Left cardiac atrium (tissue), 4 donors: Measurements from ENCODE around the gene COL13A1. TPM values are rescaled to one million over a fixed set of nuclear protein-coding genes. Genes with fewer than 3 reads are reported as not detected.

Experiments
- ATAC-seq, 2 donors: fragments of 200-7000 bp; cut with Tn5 transposase; one replicate each; pipeline ENCODE4 v1.9.1; 2020; ENCODE audit warnings: mild to moderate bottlenecking in 2 of 2, moderate library complexity in 2 of 2
- DNase-seq: peaks from one replicate; pipeline ENCODE4 v3.0.0-alpha.2; 2020
- intact Hi-C, 2 donors: fragments of 100-400 bp; cut with DNase I; formaldehyde crosslinking; loops; one replicate each; pipeline versions ENCODE4 v1.14.1 to v1.15.1; 2022 to 2023
- total RNA-seq, 2 donors: library from RNA; stranded (reverse); fragmentation: NEBNext Ultra II Directional; extraction: Animal tissue kit (Norgen Biotek cat#: 25700); gene quantifications; one replicate each; pipeline ENCODE4 v1.2.1, GENCODE V29; 2021
- donor health status: DM: no; HTN: yes; CAD: no.
- donor health status: DM: no; HTN: yes; CAD: no; lungs with severe emphysema.
- donor health status: DM: yes; HTN: yes; CAD: no.
- donor health status: Dilated cardiomyopathy.

The COL13A1 gene
- total RNA-seq, 2 donors from 2014 or later = 3.8 to 6.7 TPM

GRCh38 chr10:69838418-69838817 is 36.7 kb downstream of the COL13A1 start:
- intact Hi-C loops = no loop called here
- ATAC-seq (no peak), DNase-seq (no peak)

GRCh38 chr10:69838853-69839252 is 37.1 kb downstream of the COL13A1 start:
- intact Hi-C loops = no loop called here
- ATAC-seq (no peak), DNase-seq (no peak)

GRCh38 chr10:69839696-69840345 is 38.1 kb downstream of the COL13A1 start:
- intact Hi-C loops = no loop called here
- peak; percentile 24 to 55 for ATAC-seq
- DNase-seq = no peak

- ATAC-seq (peak; percentile 4 to 70), DNase-seq (no peak)
- intact Hi-C loops = no loop called here
These were observed 39.1 kb downstream of the COL13A1 start for GRCh38 chr10:69840773-69841172.

GRCh38 chr10:69842020-69842419 is 40.3 kb downstream of the COL13A1 start:
- no peak for ATAC-seq
- no peak for DNase-seq
- intact Hi-C loops = no loop called here

- DNase-seq = no peak
- intact Hi-C loops = no loop called here
These were observed 41.2 kb downstream of the COL13A1 start for GRCh38 chr10:69842882-69843281.

GRCh38 chr10:69843923-69844322 is 42.2 kb downstream of the COL13A1 start:
- intact Hi-C loops = no loop called here
- DNase-seq (no peak), ATAC-seq (peak; percentile 14 to 24)

More at GRCh38 chr10:69842882-69843281, 41.2 kb downstream of the COL13A1 start:
- ATAC-seq = no peak

- intact Hi-C loops = no loop called here
- ATAC-seq = no peak
- no peak for DNase-seq
These were observed 43.0 kb downstream of the COL13A1 start for GRCh38 chr10:69844698-69845097.

GRCh38 chr10:69845574-69846292 is 44.0 kb downstream of the COL13A1 start:
- peak; percentile 80 for DNase-seq
- peak; percentile 81 for ATAC-seq

GRCh38 chr10:69846293-69846921 is 44.7 kb downstream of the COL13A1 start:
- intact Hi-C loops = no loop called here
- ATAC-seq (peak; percentile 20 to 35), DNase-seq (no peak)

More at GRCh38 chr10:69845574-69846292, 44.0 kb downstream of the COL13A1 start:
- intact Hi-C loops = no loop called here

- no peak for DNase-seq
- no peak for ATAC-seq
- intact Hi-C loops = no loop called here
These were observed 45.8 kb downstream of the COL13A1 start for GRCh38 chr10:69847458-69847857.

GRCh38 chr10:69847883-69848282 is 46.2 kb downstream of the COL13A1 start:
- intact Hi-C loops = no loop called here
- DNase-seq = no peak
- no peak for ATAC-seq

- DNase-seq (no peak), ATAC-seq (no peak)
- intact Hi-C loops = no loop called here
These were observed 46.7 kb downstream of the COL13A1 start for GRCh38 chr10:69848454-69848853.

GRCh38 chr10:69849825-69850224 is 48.1 kb downstream of the COL13A1 start:
- DNase-seq (no peak), ATAC-seq (no peak)
- intact Hi-C loops = no loop called here

- intact Hi-C loops = no loop called here
- ATAC-seq = no peak
These were observed 48.7 kb downstream of the COL13A1 start for GRCh38 chr10:69850440-69850839.

GRCh38 chr10:69851306-69851705 is 49.6 kb downstream of the COL13A1 start:
- no peak for DNase-seq
- no peak for ATAC-seq
- intact Hi-C loops = no loop called here

More at GRCh38 chr10:69850440-69850839, 48.7 kb downstream of the COL13A1 start:
- DNase-seq = no peak

- intact Hi-C loops = no loop called here
- ATAC-seq (no peak), DNase-seq (no peak)
These were observed 51.4 kb downstream of the COL13A1 start for GRCh38 chr10:69853064-69853463.

GRCh38 chr10:69854511-69855345 is 53.0 kb downstream of the COL13A1 start:
- ATAC-seq (no peak), DNase-seq (no peak)
- intact Hi-C loops = no loop called here

GRCh38 chr10:69855346-69856111 is 53.8 kb downstream of the COL13A1 start:
- ATAC-seq (no peak), DNase-seq (no peak)
- intact Hi-C loops = no loop called here
